T-helper 2 cell treated with Interferon-gamma antibody and Interleukin-4, amounts not matched to agents 5 μg/mL and 100 μg/mL, for 36 hours (primary cell): ENCODE results near the gene NMRK1.
A peak's percentile ranks its signal among the peaks of the same experiment; 100 is the strongest.

Experiments
- DNase-seq: peaks from one replicate; pipeline ENCODE4 v3.0.0; 2021; ENCODE audit warnings: low spot score
- H3K27ac Mint-ChIP-seq: one replicate; pipeline ENCODE4 v1.8.0; 2021; ENCODE audit warnings: mild to moderate bottlenecking, mixed read lengths
- H3K27me3 Mint-ChIP-seq: one replicate; pipeline ENCODE4 v1.8.0; 2021; ENCODE audit warnings: low read depth, mixed read lengths
- H3K36me3 Mint-ChIP-seq: one replicate; pipeline ENCODE4 v1.8.0; 2021; ENCODE audit warnings: low read depth, mixed read lengths
- H3K4me1 Mint-ChIP-seq: one replicate; pipeline ENCODE4 v1.8.0; 2021; ENCODE audit warnings: low read depth, mixed read lengths
- H3K4me3 Mint-ChIP-seq: one replicate; pipeline ENCODE4 v1.8.0; 2022; ENCODE audit warnings: mild to moderate bottlenecking, moderate library complexity, mixed read lengths
- H3K9me3 Mint-ChIP-seq: one replicate; pipeline ENCODE4 v1.8.0; 2021; ENCODE audit warnings: mixed read lengths

The NMRK1 gene

GRCh38 chr9:75111019-75111622 is 23.2 kb upstream of the NMRK1 start:
- no peak for DNase-seq
- Mint-ChIP-seq H3K27me3 (no peaks in the 10 kb centered on the region), H3K36me3 (peaks cover 24% of the 10 kb centered on the region), H3K4me3 (no peak overlapping the region), H3K4me1 (peaks cover 38% of the 10 kb centered on the region), H3K9me3 (no peaks in the 10 kb centered on the region), H3K27ac (peak overlapping the region; percentile 17)

DNA sequence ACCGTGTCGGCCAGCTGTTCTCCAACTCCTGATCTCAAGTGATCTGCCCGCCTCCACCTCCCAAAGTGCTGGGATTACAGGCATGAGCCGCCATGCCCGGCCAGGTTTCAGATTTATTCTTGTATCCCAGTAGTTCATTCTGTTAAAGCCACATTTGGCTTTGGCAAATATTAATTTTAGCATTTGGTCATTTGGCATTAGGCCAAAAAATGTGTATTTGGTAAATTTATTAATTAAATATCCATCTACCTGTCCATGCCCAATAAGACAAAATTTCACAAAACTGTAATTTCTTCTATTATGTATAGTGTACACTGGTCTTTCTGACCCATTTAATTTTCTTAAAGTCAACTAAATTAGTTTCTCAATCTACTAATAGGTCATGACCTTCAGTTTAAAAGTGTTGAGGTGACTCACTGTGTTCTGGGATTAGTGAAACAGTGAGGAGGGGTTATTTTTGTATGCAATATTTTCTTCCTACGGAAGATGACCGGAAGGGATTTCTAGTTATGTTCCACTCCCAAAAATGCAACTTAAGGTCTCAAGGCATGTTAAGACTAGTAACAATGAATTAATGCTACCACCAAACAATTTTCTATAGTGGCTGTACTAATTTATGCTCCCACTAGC is 21.4 kb upstream of the NMRK1 start:
- no peaks in the 10 kb centered on the region for H3K9me3 Mint-ChIP-seq
- no peak for DNase-seq
- no peak overlapping the region for H3K4me3 Mint-ChIP-seq
- peaks cover 48% of the 10 kb centered on the region for H3K4me1 Mint-ChIP-seq
- H3K36me3 Mint-ChIP-seq: peaks cover 29% of the 10 kb centered on the region
- no peak overlapping the region for H3K27ac Mint-ChIP-seq
- H3K27me3 Mint-ChIP-seq: no peaks in the 10 kb centered on the region

GRCh38 chr9:75108571-75108970 is 20.6 kb upstream of the NMRK1 start:
- peaks cover 45% of the 10 kb centered on the region for H3K4me1 Mint-ChIP-seq
- no peak overlapping the region for H3K4me3 Mint-ChIP-seq
- no peak for DNase-seq
- H3K9me3 Mint-ChIP-seq: no peaks in the 10 kb centered on the region
- peaks cover 29% of the 10 kb centered on the region for H3K36me3 Mint-ChIP-seq
- H3K27me3 Mint-ChIP-seq: no peaks in the 10 kb centered on the region
- peak overlapping the region; percentile 74 for H3K27ac Mint-ChIP-seq

DNA sequence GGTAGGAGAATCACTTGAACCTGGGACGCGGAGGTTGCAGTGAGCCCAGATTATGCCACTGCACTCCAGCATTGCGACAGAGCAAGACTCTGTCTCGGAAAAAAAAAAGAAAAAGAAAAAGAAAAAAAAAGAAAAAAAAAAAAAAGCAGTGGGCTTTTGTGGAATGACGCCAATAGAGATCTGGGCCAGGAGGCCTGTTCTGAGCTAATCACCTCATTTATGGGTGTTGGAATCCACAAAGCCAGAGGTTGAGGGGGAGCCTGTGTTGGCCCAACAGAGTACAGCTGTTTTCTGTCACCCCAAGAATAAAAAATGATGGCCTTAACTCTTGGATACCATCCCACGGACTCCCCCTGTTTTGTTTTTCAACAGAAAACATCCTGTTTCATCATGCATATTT is 18.9 kb upstream of the NMRK1 start:
- Mint-ChIP-seq H3K36me3 (peaks cover 31% of the 10 kb centered on the region), H3K4me1 (peaks cover 44% of the 10 kb centered on the region), H3K9me3 (no peaks in the 10 kb centered on the region), H3K27me3 (no peaks in the 10 kb centered on the region), H3K4me3 (no peak overlapping the region), H3K27ac (no peak overlapping the region)
- no peak for DNase-seq

DNA sequence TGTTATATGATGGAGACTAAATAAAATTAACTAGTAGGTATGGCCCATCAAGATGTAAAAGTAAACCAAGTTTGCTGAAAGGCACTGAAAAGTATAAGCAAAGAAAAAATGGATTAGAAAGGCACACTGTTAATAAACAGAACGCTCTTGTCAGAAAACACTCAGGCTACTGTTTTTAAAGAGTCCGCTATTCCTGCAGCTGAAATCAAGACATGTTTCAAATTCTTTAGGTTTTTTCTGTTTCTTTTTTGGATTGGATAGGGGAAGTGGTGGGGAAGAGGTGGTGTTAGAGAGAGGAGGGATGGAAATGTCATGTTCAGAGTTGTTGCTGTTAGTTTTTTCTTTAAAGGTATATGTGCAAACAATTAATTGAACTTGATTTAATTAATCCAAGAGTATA is 17.9 kb upstream of the NMRK1 start:
- Mint-ChIP-seq H3K4me3 (no peak overlapping the region), H3K4me1 (peaks cover 40% of the 10 kb centered on the region), H3K9me3 (no peaks in the 10 kb centered on the region), H3K27me3 (no peaks in the 10 kb centered on the region), H3K36me3 (peaks cover 32% of the 10 kb centered on the region), H3K27ac (peak overlapping the region; percentile 41)
- no peak for DNase-seq

DNA sequence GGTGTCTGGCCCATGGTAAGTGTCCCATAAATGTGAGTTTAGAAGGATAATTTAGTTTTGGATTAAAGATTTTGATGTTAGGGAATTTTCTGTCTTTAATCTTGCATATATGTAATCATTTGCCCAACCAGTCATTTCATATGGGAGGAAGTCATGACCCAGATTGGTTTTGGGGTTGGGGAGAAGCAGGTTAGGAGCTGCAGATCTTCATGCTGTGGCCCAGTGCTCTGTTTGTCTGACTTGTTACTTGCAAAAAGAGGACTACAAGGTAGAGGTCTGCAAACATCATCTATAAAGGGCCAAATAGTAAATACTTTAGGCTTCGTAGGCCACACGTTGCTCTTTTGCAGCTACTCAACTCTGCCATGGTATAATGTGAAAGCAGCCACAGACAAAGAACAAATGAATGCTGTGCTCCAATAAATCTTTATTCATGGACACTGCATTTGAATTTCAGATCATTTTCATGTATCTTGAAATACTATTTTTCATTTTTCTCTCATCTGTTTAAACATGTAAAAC is 17.1 kb upstream of the NMRK1 start:
- DNase-seq: no peak
- Mint-ChIP-seq H3K9me3 (no peaks in the 10 kb centered on the region), H3K27ac (peak overlapping the region; percentile 41), H3K4me1 (peaks cover 35% of the 10 kb centered on the region), H3K4me3 (no peak overlapping the region), H3K27me3 (no peaks in the 10 kb centered on the region), H3K36me3 (peaks cover 30% of the 10 kb centered on the region)

- DNase-seq: no peak
- peak overlapping the region; percentile 41 for H3K27ac Mint-ChIP-seq
- H3K36me3 Mint-ChIP-seq: peaks cover 30% of the 10 kb centered on the region
- H3K4me1 Mint-ChIP-seq: peaks cover 35% of the 10 kb centered on the region
- H3K9me3 Mint-ChIP-seq: no peaks in the 10 kb centered on the region
- H3K27me3 Mint-ChIP-seq: no peaks in the 10 kb centered on the region
- H3K4me3 Mint-ChIP-seq: no peak overlapping the region
Measured at GRCh38 chr9:75104607-75105006, 16.7 kb upstream of the NMRK1 start.

GRCh38 chr9:75102177-75102790 is 14.3 kb upstream of the NMRK1 start:
- no peak overlapping the region for H3K4me3 Mint-ChIP-seq
- DNase-seq: no peak
- peak overlapping the region; percentile 2 for H3K27ac Mint-ChIP-seq
- H3K4me1 Mint-ChIP-seq: peaks cover 32% of the 10 kb centered on the region
- H3K9me3 Mint-ChIP-seq: no peaks in the 10 kb centered on the region
- peaks cover 30% of the 10 kb centered on the region for H3K36me3 Mint-ChIP-seq
- no peaks in the 10 kb centered on the region for H3K27me3 Mint-ChIP-seq

DNA sequence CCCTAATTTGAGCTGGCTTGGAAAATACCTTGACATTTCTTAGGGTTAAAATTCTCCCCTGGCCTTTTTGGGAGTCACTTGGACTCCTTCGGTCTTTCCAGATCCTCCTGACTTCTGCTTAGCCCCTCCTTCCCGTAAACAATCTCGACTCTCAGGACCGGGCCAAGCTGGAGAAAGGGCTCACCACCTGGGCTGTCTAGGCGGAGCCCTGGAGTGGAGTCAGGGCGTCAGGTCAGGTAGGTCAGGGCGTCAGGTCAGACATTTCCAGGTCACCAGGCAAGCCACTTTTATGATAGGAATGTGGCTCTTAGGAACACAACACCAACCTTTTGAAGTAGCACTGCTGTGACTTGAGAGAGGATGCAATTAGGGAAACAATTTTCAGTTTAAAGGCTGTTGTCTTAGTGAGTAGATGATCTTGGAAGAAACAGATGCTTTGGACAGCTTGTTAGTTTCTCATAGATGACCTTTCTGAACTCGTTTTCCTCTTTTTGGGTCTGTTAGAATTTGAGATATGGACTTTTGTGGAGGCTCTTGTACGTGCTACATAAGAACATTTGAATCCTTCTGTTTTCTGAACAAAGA is 13.1 kb upstream of the NMRK1 start:
- H3K4me3 Mint-ChIP-seq: no peak overlapping the region
- no peak overlapping the region for H3K27ac Mint-ChIP-seq
- no peak for DNase-seq
- H3K27me3 Mint-ChIP-seq: no peaks in the 10 kb centered on the region
- H3K9me3 Mint-ChIP-seq: no peaks in the 10 kb centered on the region
- H3K4me1 Mint-ChIP-seq: peaks cover 33% of the 10 kb centered on the region
- H3K36me3 Mint-ChIP-seq: peaks cover 30% of the 10 kb centered on the region

DNA sequence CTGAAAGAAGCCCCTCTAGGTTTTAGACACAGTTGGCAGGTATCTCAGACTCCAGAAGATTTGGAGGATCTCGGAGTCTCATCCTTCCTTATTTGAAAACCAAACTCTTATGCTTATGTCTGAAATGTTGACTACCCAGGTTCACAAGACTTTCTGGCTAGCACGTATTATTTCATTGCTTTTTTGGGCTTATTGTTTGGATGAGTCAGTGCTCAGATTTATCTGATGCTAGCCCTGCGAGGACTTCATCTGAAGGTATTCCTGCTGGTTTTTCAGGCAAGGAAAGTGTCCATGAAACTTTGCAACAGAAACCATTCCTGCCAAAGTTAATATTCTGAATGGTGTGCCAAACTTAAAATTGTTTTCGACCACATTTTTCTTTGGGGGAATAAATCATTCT is 8.8 kb upstream of the NMRK1 start:
- Mint-ChIP-seq H3K36me3 (peaks cover 33% of the 10 kb centered on the region), H3K27ac (no peak overlapping the region), H3K4me1 (peaks cover 36% of the 10 kb centered on the region), H3K4me3 (no peak overlapping the region), H3K27me3 (no peaks in the 10 kb centered on the region), H3K9me3 (no peaks in the 10 kb centered on the region)
- DNase-seq: no peak

DNA sequence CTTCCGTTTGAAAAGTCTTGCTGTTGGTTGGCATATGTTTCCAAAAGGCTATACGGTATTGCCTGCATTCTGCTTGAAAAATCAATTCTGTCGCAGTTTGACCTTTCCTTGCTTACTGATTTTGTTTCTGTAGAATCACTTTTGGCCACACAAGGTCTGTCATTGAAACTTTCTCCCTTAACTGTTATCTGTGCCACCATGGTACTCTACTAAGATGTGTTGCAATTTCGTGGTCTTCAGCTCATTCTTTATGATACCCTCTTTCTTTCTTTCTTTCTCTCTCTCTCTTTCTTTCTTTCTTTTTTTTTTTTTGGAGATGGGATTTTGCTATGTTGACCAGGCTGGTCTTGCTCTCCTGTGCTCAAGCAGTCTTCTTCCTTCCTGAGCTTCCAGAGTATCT is 4.8 kb upstream of the NMRK1 start:
- H3K36me3 Mint-ChIP-seq: peaks cover 41% of the 10 kb centered on the region
- no peaks in the 10 kb centered on the region for H3K27me3 Mint-ChIP-seq
- no peak overlapping the region for H3K27ac Mint-ChIP-seq
- H3K4me1 Mint-ChIP-seq: peaks cover 53% of the 10 kb centered on the region
- peak overlapping the region; percentile 60 for H3K4me3 Mint-ChIP-seq
- no peaks in the 10 kb centered on the region for H3K9me3 Mint-ChIP-seq
- no peak for DNase-seq

GRCh38 chr9:75090579-75090978 is 2.6 kb upstream of the NMRK1 start:
- Mint-ChIP-seq H3K27me3 (no peaks in the 10 kb centered on the region), H3K27ac (peak overlapping the region; percentile 71), H3K4me1 (peaks cover 56% of the 10 kb centered on the region), H3K9me3 (no peaks in the 10 kb centered on the region), H3K4me3 (peak overlapping the region; percentile 99), H3K36me3 (peaks cover 39% of the 10 kb centered on the region)
- DNase-seq: no peak

DNA sequence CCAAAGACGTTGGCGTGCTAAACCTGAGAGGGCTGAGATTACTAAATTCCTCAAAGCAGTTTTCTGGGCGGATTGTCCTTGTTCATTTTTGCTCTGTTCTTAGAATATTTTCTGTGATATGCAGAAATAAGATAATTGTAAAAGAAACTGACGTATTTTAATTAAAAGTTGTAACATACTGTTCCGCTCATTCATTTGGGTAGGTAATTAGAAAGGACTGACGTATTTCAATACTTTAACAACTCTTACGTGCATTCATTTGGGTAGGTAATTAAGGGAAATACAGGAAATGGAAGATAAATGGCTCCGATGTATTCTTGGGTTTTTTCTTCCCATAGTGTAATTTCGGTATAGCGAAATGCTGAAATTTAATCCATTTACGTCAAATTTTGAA is 1.4 kb upstream of the NMRK1 start:
- H3K27me3 Mint-ChIP-seq: no peaks in the 10 kb centered on the region
- no peaks in the 10 kb centered on the region for H3K9me3 Mint-ChIP-seq
- peak overlapping the region; percentile 95 for H3K27ac Mint-ChIP-seq
- H3K4me3 Mint-ChIP-seq: peak overlapping the region; percentile 99
- peaks cover 36% of the 10 kb centered on the region for H3K36me3 Mint-ChIP-seq
- H3K4me1 Mint-ChIP-seq: peaks cover 54% of the 10 kb centered on the region
- no peak for DNase-seq

GRCh38 chr9:75088646-75089372 is 854 bp upstream of the NMRK1 start:
- Mint-ChIP-seq H3K9me3 (no peaks in the 10 kb centered on the region), H3K27me3 (no peaks in the 10 kb centered on the region), H3K4me3 (peak overlapping the region; percentile 99), H3K4me1 (peaks cover 52% of the 10 kb centered on the region), H3K27ac (peak overlapping the region; percentile 95), H3K36me3 (peaks cover 34% of the 10 kb centered on the region)
- peak; percentile 17 for DNase-seq
